ENCODE measurements around the gene TAX1BP3. TPM values are rescaled to one million over a fixed set of nuclear protein-coding genes. Genes with fewer than 3 reads are reported as not detected.

TAX1BP3 gene
- total and polyA plus RNA-seq, 2 of the 13 experiments (the other 11 are each of a cell fraction or from before 2014, with no cell fraction given) = 16.7 to 45.1 TPM

DNA sequence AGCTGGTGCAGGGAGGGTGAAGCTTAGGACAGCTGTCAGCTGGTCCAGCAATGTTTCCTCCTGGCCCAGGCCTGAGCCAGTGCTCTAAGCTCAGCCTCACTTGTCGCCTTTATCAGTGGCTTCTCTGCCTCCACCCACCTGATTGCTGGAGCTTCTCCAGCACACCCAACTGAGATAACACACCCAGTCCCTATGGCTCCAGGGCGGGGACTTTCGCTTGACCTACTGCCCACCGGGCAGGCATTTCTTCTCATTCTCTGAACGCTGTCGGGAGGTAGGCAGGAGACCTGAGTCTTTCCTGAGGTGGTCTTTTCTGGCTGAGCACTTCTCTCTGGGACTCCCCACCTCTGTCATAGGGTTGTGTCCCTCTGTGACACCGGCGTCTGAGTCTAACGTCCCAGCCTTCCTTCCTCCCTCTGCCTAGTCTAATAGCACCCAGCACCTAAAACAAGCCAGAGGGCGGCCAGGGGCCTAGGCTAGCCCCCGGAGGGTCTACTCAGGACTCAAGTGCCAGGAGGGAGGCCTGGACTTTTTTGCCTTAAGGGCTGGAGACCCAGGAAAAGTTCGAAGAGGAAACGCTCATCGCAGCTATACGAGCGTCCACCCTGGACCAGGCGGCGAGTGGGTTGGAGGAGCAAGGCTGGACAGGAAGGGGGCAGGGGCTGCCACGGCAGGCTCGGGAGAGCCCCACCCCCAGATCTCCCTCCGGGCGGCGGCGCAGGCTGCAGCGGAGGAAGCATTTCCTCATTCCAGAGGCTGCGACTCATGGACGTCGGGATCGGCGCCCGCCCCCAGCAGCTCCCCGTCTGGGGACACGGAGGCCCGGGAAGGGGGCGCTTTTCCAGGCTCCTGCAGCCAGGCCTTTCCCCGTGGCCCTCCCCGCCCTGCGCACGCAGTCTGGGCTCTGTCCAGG is 756 bp downstream of the TAX1BP3 start (continued):
- TF ChIP-seq ZBTB21 (CRISPR knock-in tag; IDR thresholded peaks at IDR 0.05) = no peak
- no peak; the same call in 1 of the 2 replicates for TF ChIP-seq ZNF441 (CRISPR knock-in tag; IDR thresholded peaks at IDR 0.05; ENCODE audit: borderline replicate concordance)
- TF ChIP-seq TEAD3 (CRISPR knock-in tag; optimal IDR thresholded peaks at IDR 0.05; ENCODE audit: borderline replicate concordance) = peak; percentile 98
- TF ChIP-seq, protein P1, sequence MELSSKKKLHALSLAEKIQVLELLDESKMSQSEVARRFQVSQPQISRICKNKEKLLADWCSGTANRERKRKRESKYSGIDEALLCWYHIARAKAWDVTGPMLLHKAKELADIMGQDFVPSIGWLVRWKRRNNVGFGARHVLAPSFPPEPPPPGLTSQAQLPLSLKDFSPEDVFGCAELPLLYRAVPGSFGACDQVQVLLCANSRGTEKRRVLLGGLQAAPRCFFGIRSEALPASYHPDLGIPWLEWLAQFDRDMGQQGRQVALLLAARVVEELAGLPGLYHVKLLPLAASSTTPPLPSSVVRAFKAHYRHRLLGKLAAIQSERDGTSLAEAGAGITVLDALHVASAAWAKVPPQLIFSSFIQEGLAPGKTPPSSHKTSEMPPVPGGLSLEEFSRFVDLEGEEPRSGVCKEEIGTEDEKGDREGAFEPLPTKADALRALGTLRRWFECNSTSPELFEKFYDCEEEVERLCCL (CRISPR knock-in tag; IDR thresholded peaks at IDR 0.05; ENCODE audit: borderline replicate concordance) = peak; percentile 95; the same call in 1 of the 2 replicates
- TF ChIP-seq YEATS2 (CRISPR knock-in tag; IDR thresholded peaks at IDR 0.05; ENCODE audit: borderline replicate concordance) = no peak
- no peak; the same call in 1 of the 2 replicates for TF ChIP-seq ZNF501 (CRISPR knock-in tag; IDR thresholded peaks at IDR 0.05)
- TF ChIP-seq ZNF558 (CRISPR knock-in tag; IDR thresholded peaks at IDR 0.05; ENCODE audit: borderline replicate concordance) = no peak; the same call in 1 of the 2 replicates
- no peak for TF ChIP-seq RFX3 (CRISPR knock-in tag; IDR thresholded peaks at IDR 0.05)
- no peak for TF ChIP-seq NFRKB (IDR thresholded peaks at IDR 0.05)
- no peak for TF ChIP-seq NFATC3 (CRISPR knock-in tag; IDR thresholded peaks at IDR 0.05)
- TF ChIP-seq, protein P2, sequence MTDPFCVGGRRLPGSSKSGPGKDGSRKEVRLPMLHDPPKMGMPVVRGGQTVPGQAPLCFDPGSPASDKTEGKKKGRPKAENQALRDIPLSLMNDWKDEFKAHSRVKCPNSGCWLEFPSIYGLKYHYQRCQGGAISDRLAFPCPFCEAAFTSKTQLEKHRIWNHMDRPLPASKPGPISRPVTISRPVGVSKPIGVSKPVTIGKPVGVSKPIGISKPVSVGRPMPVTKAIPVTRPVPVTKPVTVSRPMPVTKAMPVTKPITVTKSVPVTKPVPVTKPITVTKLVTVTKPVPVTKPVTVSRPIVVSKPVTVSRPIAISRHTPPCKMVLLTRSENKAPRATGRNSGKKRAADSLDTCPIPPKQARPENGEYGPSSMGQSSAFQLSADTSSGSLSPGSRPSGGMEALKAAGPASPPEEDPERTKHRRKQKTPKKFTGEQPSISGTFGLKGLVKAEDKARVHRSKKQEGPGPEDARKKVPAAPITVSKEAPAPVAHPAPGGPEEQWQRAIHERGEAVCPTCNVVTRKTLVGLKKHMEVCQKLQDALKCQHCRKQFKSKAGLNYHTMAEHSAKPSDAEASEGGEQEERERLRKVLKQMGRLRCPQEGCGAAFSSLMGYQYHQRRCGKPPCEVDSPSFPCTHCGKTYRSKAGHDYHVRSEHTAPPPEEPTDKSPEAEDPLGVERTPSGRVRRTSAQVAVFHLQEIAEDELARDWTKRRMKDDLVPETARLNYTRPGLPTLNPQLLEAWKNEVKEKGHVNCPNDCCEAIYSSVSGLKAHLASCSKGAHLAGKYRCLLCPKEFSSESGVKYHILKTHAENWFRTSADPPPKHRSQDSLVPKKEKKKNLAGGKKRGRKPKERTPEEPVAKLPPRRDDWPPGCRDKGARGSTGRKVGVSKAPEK (CRISPR knock-in tag; IDR thresholded peaks at IDR 0.05; ENCODE audit: borderline replicate concordance) = peak; percentile 87; the same call in 1 of the 2 replicates
- no peak for TF ChIP-seq CAMTA2 (CRISPR knock-in tag; IDR thresholded peaks at IDR 0.05; ENCODE audit: borderline replicate concordance)
- TF ChIP-seq, protein P3, sequence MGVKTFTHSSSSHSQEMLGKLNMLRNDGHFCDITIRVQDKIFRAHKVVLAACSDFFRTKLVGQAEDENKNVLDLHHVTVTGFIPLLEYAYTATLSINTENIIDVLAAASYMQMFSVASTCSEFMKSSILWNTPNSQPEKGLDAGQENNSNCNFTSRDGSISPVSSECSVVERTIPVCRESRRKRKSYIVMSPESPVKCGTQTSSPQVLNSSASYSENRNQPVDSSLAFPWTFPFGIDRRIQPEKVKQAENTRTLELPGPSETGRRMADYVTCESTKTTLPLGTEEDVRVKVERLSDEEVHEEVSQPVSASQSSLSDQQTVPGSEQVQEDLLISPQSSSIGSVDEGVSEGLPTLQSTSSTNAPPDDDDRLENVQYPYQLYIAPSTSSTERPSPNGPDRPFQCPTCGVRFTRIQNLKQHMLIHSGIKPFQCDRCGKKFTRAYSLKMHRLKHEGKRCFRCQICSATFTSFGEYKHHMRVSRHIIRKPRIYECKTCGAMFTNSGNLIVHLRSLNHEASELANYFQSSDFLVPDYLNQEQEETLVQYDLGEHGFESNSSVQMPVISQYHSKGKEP (CRISPR knock-in tag; IDR thresholded peaks at IDR 0.05) = no peak
- no peak for TF ChIP-seq ZNF629 (CRISPR knock-in tag; conservative IDR thresholded peaks at IDR 0.05)
- TF ChIP-seq DPF2 (CRISPR knock-in tag; IDR thresholded peaks at IDR 0.05; ENCODE audit: borderline replicate concordance, low read depth) = no peak
- no peak for TF ChIP-seq CREB1 (IDR thresholded peaks at IDR 0.05)
- no peak; the same call in 1 of the 2 replicates for TF ChIP-seq CREB1 (CRISPR knock-in tag; IDR thresholded peaks at IDR 0.05)
- TF ChIP-seq GTF2F1 (IDR thresholded peaks at IDR 0.05; ENCODE audit: low read length) = no peak
- TF ChIP-seq RARG (CRISPR knock-in tag; IDR thresholded peaks at IDR 0.05; ENCODE audit: low read depth) = no peak
